Esophagus muscularis mucosa (tissue), 3 donors: ENCODE results near the gene CAMK1D.

Source experiments
- CTCF ChIP-seq, 3 experiments: fragments of 200-600 bp in 2 of 3; fragments of 450-650 bp in 1 of 3; sonication (generic) in 2 of 3; IDR thresholded peaks; one replicate each; pipeline ENCODE4 v1.5.1; 2017 to 2019; ENCODE audit warnings: antibody characterized with exemption in 3 of 3, mild to moderate bottlenecking in 2 of 3, moderate library complexity in 1 of 3
- POLR2A ChIP-seq: fragments of 450-650 bp; IDR thresholded peaks from one replicate; pipeline ENCODE4 v1.6.1; 2017; ENCODE audit warnings: antibody characterized with exemption, moderate library complexity, mild to moderate bottlenecking, low read depth

- TF ChIP-seq CTCF (IDR thresholded peaks at IDR 0.05): no peak
- no peak for TF ChIP-seq POLR2A
Observed at GRCh38 chr10:12419262-12419847, 70.0 kb downstream of the CAMK1D start.
